ENCODE data around the gene UBE2D2. TPM values are rescaled to one million over a fixed set of nuclear protein-coding genes. Genes with fewer than 3 reads are reported as not detected.
"Not testable (repeated sequence)": the region's sequence is repeated elsewhere in the genome, so short reads cannot be mapped to it uniquely, and the experiment has no call there.

The UBE2D2 gene
- total RNA-seq, 2 experiments from 2014 or later: 221 to 243 TPM

GRCh38 chr5:139525586-139526308 is 35.4 kb upstream of the UBE2D2 start:
- CTCF ChIA-PET: interaction anchor here (0.7 kb wide), 1 partner anchor 67 kb away, joined by 4 read pairs; no protein-coding TSS in a partner anchor
- intact Hi-C loops (cut with micrococcal nuclease): not testable (repeated sequence)

GRCh38 chr5:139526309-139527089 is 34.6 kb upstream of the UBE2D2 start:
- H3K4me1 Mint-ChIP-seq (ENCODE audit: low read depth); CTCF ChIA-PET; H3K36me3 Mint-ChIP-seq (ENCODE audit: low read depth); H3K9me3 Mint-ChIP-seq; H3K27ac Mint-ChIP-seq; intact Hi-C loops (cut with micrococcal nuclease); H3K27me3 Mint-ChIP-seq (ENCODE audit: low read depth); H3K4me3 Mint-ChIP-seq; DNase-seq: not testable (repeated sequence)

More at GRCh38 chr5:139525586-139526308, 35.4 kb upstream of the UBE2D2 start:
- H3K36me3 Mint-ChIP-seq (ENCODE audit: low read depth); H3K9me3 Mint-ChIP-seq; H3K4me1 Mint-ChIP-seq (ENCODE audit: low read depth); H3K4me3 Mint-ChIP-seq; H3K27me3 Mint-ChIP-seq (ENCODE audit: low read depth); H3K27ac Mint-ChIP-seq; DNase-seq: not testable (repeated sequence)

- H3K4me3 Mint-ChIP-seq; DNase-seq; H3K9me3 Mint-ChIP-seq; H3K36me3 Mint-ChIP-seq (ENCODE audit: low read depth); H3K4me1 Mint-ChIP-seq (ENCODE audit: low read depth); H3K27ac Mint-ChIP-seq; H3K27me3 Mint-ChIP-seq (ENCODE audit: low read depth); intact Hi-C loops (cut with micrococcal nuclease); CTCF ChIA-PET: not testable (repeated sequence)
These were observed 34.1 kb upstream of the UBE2D2 start for GRCh38 chr5:139527090-139527470.

- CTCF ChIA-PET: interaction anchor here (0.6 to 1.6 kb wide), 2 partner anchors 14 to 46 kb away, joined by 6 to 9 read pairs; no protein-coding TSS in a partner anchor
- H3K27me3 Mint-ChIP-seq (ENCODE audit: low read depth); H3K4me1 Mint-ChIP-seq (ENCODE audit: low read depth); H3K36me3 Mint-ChIP-seq (ENCODE audit: low read depth); H3K9me3 Mint-ChIP-seq; DNase-seq; intact Hi-C loops (cut with micrococcal nuclease); H3K27ac Mint-ChIP-seq; H3K4me3 Mint-ChIP-seq: not testable (repeated sequence)
These were observed 33.2 kb upstream of the UBE2D2 start for GRCh38 chr5:139527896-139528467.

GRCh38 chr5:139528695-139529094 is 32.4 kb upstream of the UBE2D2 start:
- H3K4me3 Mint-ChIP-seq; intact Hi-C loops (cut with micrococcal nuclease); H3K27me3 Mint-ChIP-seq (ENCODE audit: low read depth); H3K4me1 Mint-ChIP-seq (ENCODE audit: low read depth); H3K9me3 Mint-ChIP-seq; H3K27ac Mint-ChIP-seq; DNase-seq; H3K36me3 Mint-ChIP-seq (ENCODE audit: low read depth): not testable (repeated sequence)
- CTCF ChIA-PET: interaction anchor here (0.6 to 1.6 kb wide), 3 partner anchors 7 to 258 kb away, joined by 3 to 6 read pairs (median 3); no protein-coding TSS in a partner anchor

GRCh38 chr5:139530079-139530478 is 31.1 kb upstream of the UBE2D2 start:
- intact Hi-C loops (cut with micrococcal nuclease); DNase-seq; H3K27me3 Mint-ChIP-seq (ENCODE audit: low read depth); H3K4me3 Mint-ChIP-seq; H3K27ac Mint-ChIP-seq; H3K9me3 Mint-ChIP-seq; H3K36me3 Mint-ChIP-seq (ENCODE audit: low read depth); H3K4me1 Mint-ChIP-seq (ENCODE audit: low read depth): not testable (repeated sequence)
- CTCF ChIA-PET: interaction anchor here (0.9 kb wide), 1 partner anchor 103 kb away, joined by 3 read pairs; no protein-coding TSS in a partner anchor

- CTCF ChIA-PET: interaction anchor here (0.6 to 0.7 kb wide), 2 partner anchors 10 to 122 kb away, joined by 4 read pairs; no protein-coding TSS in a partner anchor
- H3K4me3 Mint-ChIP-seq: no peak overlapping the region
- intact Hi-C loops (cut with micrococcal nuclease): no loop called here
- no peaks in the 10 kb centered on the region for H3K36me3 Mint-ChIP-seq (ENCODE audit: low read depth)
- no peaks in the 10 kb centered on the region for H3K27me3 Mint-ChIP-seq (ENCODE audit: low read depth)
- DNase-seq: no peak
- no peaks in the 10 kb centered on the region for H3K4me1 Mint-ChIP-seq (ENCODE audit: low read depth)
- H3K27ac Mint-ChIP-seq: no peak overlapping the region
- peaks cover 5% of the 10 kb centered on the region for H3K9me3 Mint-ChIP-seq
These were observed 29.4 kb upstream of the UBE2D2 start for GRCh38 chr5:139531772-139532169.

- CTCF ChIA-PET: interaction anchor here (0.6 to 0.8 kb wide), 4 partner anchors 9 to 808 kb away, joined by 3 to 5 read pairs (median 3); no protein-coding TSS in a partner anchor
- peak overlapping the region; percentile 44 for H3K4me3 Mint-ChIP-seq
These were observed 17.6 kb upstream of the UBE2D2 start for GRCh38 chr5:139543423-139543991.

GRCh38 chr5:139546593-139546992 is 14.5 kb upstream of the UBE2D2 start:
- H3K4me1 Mint-ChIP-seq (ENCODE audit: low read depth); H3K9me3 Mint-ChIP-seq; H3K27me3 Mint-ChIP-seq (ENCODE audit: low read depth); intact Hi-C loops (cut with micrococcal nuclease); H3K36me3 Mint-ChIP-seq (ENCODE audit: low read depth); H3K4me3 Mint-ChIP-seq; H3K27ac Mint-ChIP-seq; DNase-seq: not testable (repeated sequence)
- CTCF ChIA-PET: interaction anchor here (0.7 kb wide), 1 partner anchor 229 kb away, joined by 3 read pairs; no protein-coding TSS in a partner anchor

More at GRCh38 chr5:139543423-139543991, 17.6 kb upstream of the UBE2D2 start:
- Mint-ChIP-seq H3K36me3 (ENCODE audit: low read depth) (no peaks in the 10 kb centered on the region), H3K4me1 (ENCODE audit: low read depth) (peaks cover 5% of the 10 kb centered on the region), H3K9me3 (no peaks in the 10 kb centered on the region), H3K27me3 (ENCODE audit: low read depth) (no peaks in the 10 kb centered on the region), H3K27ac (no peak overlapping the region)
- intact Hi-C loops (cut with micrococcal nuclease): no loop called here
- peak; percentile 70 for DNase-seq

GRCh38 chr5:139549162-139549894 is 11.8 kb upstream of the UBE2D2 start:
- no peaks in the 10 kb centered on the region for H3K27me3 Mint-ChIP-seq (ENCODE audit: low read depth)
- no peak overlapping the region for H3K4me3 Mint-ChIP-seq
- peaks cover 5% of the 10 kb centered on the region for H3K9me3 Mint-ChIP-seq
- no peak for DNase-seq
- no peaks in the 10 kb centered on the region for H3K36me3 Mint-ChIP-seq (ENCODE audit: low read depth)
- intact Hi-C loops (cut with micrococcal nuclease): no loop called here
- no peak overlapping the region for H3K27ac Mint-ChIP-seq
- CTCF ChIA-PET: interaction anchor here (0.7 kb wide), 1 partner anchor 11 kb away, joined by 3 read pairs; no protein-coding TSS in a partner anchor
- peaks cover 2% of the 10 kb centered on the region for H3K4me1 Mint-ChIP-seq (ENCODE audit: low read depth)

- H3K27ac Mint-ChIP-seq; H3K27me3 Mint-ChIP-seq (ENCODE audit: low read depth); H3K36me3 Mint-ChIP-seq (ENCODE audit: low read depth); H3K9me3 Mint-ChIP-seq; DNase-seq; intact Hi-C loops (cut with micrococcal nuclease); H3K4me3 Mint-ChIP-seq; H3K4me1 Mint-ChIP-seq (ENCODE audit: low read depth): not testable (repeated sequence)
- CTCF ChIA-PET: interaction anchor here (0.6 to 1.4 kb wide), 2 partner anchors 81 to 242 kb away, joined by 3 read pairs; no protein-coding TSS in a partner anchor
These were observed 10.9 kb upstream of the UBE2D2 start for GRCh38 chr5:139550051-139550872.

Data from activated naive CD4-positive, alpha-beta T cell treated with anti-CD3 and anti-CD28 coated beads for 36 hours (primary cell).